ENCODE measurements around the gene ARMC6. TPM values are rescaled to one million over a fixed set of nuclear protein-coding genes. Genes with fewer than 3 reads are reported as not detected.
A peak's percentile ranks its signal among the peaks of the same experiment; 100 is the strongest.

Gene ARMC6
- total and polyA plus RNA-seq, 2 of the 13 experiments (the other 11 are each of a cell fraction or from before 2014, with no cell fraction given) = 16.2 to 36.8 TPM

DNA sequence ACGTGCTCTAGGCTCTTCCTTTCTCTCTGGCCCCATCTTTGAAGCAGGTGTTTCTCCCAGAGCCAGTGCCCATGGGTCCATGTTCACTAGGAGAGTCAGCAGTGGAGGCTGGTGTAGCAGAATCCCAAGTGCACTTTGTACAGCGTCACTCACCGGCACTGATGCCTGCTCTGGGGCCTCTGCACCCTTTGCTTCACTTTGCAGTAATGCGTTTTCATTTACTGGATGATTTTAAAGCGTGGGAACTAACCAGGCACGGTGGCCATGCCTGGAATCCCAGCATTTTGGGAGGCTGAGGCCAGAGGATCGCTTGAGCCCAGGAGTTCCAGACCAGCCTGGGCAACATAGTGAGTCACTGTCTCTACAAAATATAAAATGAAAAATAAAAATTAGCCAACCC, 61.1 kb downstream of the ARMC6 start (continued):
- TF ChIP-seq TCF7 (IDR thresholded peaks at IDR 0.05; ENCODE audit: low read depth) (no peak), RXRA (CRISPR knock-in tag; IDR thresholded peaks at IDR 0.05) (peak; percentile 38; the same call in 1 of the 2 replicates), ZNF547 (CRISPR knock-in tag; IDR thresholded peaks at IDR 0.05) (peak; percentile 45; the same call in 1 of the 2 replicates), ZZZ3 (CRISPR knock-in tag; IDR thresholded peaks at IDR 0.05; ENCODE audit: borderline replicate concordance) (no peak), ZNF367 (CRISPR knock-in tag; IDR thresholded peaks at IDR 0.05; ENCODE audit: borderline replicate concordance) (no peak), ZNF234 (CRISPR knock-in tag; conservative IDR thresholded peaks at IDR 0.05) (no peak), ZNF24 (IDR thresholded peaks at IDR 0.05) (no peak), ATF7 (IDR thresholded peaks at IDR 0.05) (no peak), ATF7 (CRISPR knock-in tag; IDR thresholded peaks at IDR 0.05) (no peak), ZNF34 (CRISPR knock-in tag; IDR thresholded peaks at IDR 0.05; ENCODE audit: borderline replicate concordance) (no peak), CBFB (CRISPR knock-in tag; IDR thresholded peaks at IDR 0.05) (no peak), U2AF2 (IDR thresholded peaks at IDR 0.05; ENCODE audit: low read depth, low read length) (no peak), HOXA3 (CRISPR knock-in tag; IDR thresholded peaks at IDR 0.05) (peak; percentile 27; the same call in 1 of the 2 replicates), ZNF569 (CRISPR knock-in tag; IDR thresholded peaks at IDR 0.05; ENCODE audit: borderline replicate concordance) (no peak), ZNF180 (CRISPR knock-in tag; IDR thresholded peaks at IDR 0.05; ENCODE audit: borderline replicate concordance, low read depth) (no peak)

DNA sequence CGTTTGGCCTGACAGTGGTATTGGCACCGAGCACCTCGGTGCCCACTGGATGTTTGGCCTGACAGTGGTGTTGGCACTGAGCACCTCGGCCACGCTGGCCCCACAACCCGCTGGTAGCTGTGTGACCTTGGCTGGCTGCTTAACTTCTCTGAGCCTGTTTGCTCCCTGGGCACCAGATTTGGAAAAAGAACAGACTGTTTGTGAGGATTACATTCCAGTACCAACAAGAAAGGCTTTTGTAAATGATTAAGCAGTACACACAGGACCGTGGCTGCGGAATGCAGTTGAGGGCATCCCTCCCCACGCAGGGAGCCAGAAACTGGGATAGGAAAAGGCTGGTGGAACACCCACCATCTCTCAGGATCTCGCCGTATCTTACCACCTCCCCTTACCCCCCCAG, 62.3 kb downstream of the ARMC6 start:
- no TSS peak for BruUV-seq (replicated peaks)
- Histone ChIP-seq H3K27me3 (ENCODE audit: control insufficient read depth in 1 of 2, insufficient read depth in 2 of 2, low read length in 2 of 2) (no peaks in the 10 kb centered on the region), H3K4me1 (ENCODE audit: insufficient read depth, low read length) (peaks cover 73% of the 10 kb centered on the region), H4K20me1 (ENCODE audit: insufficient read depth, low read length) (no peaks in the 10 kb centered on the region), H3K27ac (ENCODE audit: extremely low read length, insufficient read depth, low read length) (peak overlapping the region; percentile 99), H3K9ac (ENCODE audit: insufficient read depth, low read depth, low read length) (peak overlapping the region; percentile 35; the same call in 1 of the 2 replicates), H3K4me2 (ENCODE audit: low read depth, low read length) (peak overlapping the region; percentile 51), H3K36me3 (replicated peaks in 1 of 2; ENCODE audit: control insufficient read depth in 1 of 2, insufficient read depth in 2 of 2, low read length in 2 of 2) (no peaks in the 10 kb centered on the region), H3K79me2 (ENCODE audit: insufficient read depth, low read length) (no peaks in the 10 kb centered on the region), H3K4me3 (replicated peaks in 1 of 3; ENCODE audit: insufficient read depth in 1 of 3, low read depth in 2 of 3, low read length in 3 of 3) (peak overlapping the region in 1 of 3 experiments; percentile 34; a peak in 1 of 6 replicates), H2AFZ (ENCODE audit: low read length) (no peak overlapping the region), H3K9me3 (ENCODE audit: low read length) (no peaks in the 10 kb centered on the region)
- in situ Hi-C loops (cut with HindIII; ENCODE audit: extremely low pct_ligation_motif_present, low pct_unique_long_range_greater_than_20kb) (no loop called here), intact Hi-C loops (cut with micrococcal nuclease; ENCODE audit: unreplicated experiment) (loop anchor here (5.0 kb wide), 1 partner anchor 42 kb away; the partner anchor contains the start of gene TMEM161A)
- DNase-seq (ENCODE audit: low spot score) (peak; percentile 20), FAIRE-seq (peak; percentile 51), ATAC-seq (no peak)
- CTCF ChIA-PET (ENCODE audit: low intra/inter-chr PET ratio, low total read pairs) = no interaction called here
- POLR2A ChIA-PET = interaction anchor here (1.0 kb wide), 1 partner anchor 33 kb away, joined by 4 read pairs; the partner anchor contains the start of gene SLC25A42
- WGBS (ENCODE audit: low lambda C conversion rate) = 28% methylated on average over 11 of the region's 11 CpGs
- no peak for TF ChIP-seq MXI1 (IDR thresholded peaks at IDR 0.05; ENCODE audit: borderline replicate concordance, low read depth, low read length)
- TF ChIP-seq PCBP1 (IDR thresholded peaks at IDR 0.05; ENCODE audit: borderline replicate concordance, low read depth, low read length) = 0 out of 2 replicates have a peak, but pooled peaks have one; percentile 35
- no peak for TF ChIP-seq ZNF446 (CRISPR knock-in tag; IDR thresholded peaks at IDR 0.05)
- TF ChIP-seq ZNF768 (CRISPR knock-in tag; IDR thresholded peaks at IDR 0.05) = peak; percentile 100
- no peak for TF ChIP-seq ZNF788 (CRISPR knock-in tag; IDR thresholded peaks at IDR 0.05; ENCODE audit: borderline replicate concordance)
- TF ChIP-seq SALL1 (CRISPR knock-in tag; IDR thresholded peaks at IDR 0.05) = 0 out of 2 replicates have a peak, but pooled peaks have one; percentile 13
- TF ChIP-seq, protein P1, sequence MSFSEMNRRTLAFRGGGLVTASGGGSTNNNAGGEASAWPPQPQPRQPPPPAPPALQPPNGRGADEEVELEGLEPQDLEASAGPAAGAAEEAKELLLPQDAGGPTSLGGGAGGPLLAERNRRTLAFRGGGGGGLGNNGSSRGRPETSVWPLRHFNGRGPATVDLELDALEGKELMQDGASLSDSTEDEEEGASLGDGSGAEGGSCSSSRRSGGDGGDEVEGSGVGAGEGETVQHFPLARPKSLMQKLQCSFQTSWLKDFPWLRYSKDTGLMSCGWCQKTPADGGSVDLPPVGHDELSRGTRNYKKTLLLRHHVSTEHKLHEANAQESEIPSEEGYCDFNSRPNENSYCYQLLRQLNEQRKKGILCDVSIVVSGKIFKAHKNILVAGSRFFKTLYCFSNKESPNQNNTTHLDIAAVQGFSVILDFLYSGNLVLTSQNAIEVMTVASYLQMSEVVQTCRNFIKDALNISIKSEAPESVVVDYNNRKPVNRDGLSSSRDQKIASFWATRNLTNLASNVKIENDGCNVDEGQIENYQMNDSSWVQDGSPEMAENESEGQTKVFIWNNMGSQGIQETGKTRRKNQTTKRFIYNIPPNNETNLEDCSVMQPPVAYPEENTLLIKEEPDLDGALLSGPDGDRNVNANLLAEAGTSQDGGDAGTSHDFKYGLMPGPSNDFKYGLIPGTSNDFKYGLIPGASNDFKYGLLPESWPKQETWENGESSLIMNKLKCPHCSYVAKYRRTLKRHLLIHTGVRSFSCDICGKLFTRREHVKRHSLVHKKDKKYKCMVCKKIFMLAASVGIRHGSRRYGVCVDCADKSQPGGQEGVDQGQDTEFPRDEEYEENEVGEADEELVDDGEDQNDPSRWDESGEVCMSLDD (CRISPR knock-in tag; IDR thresholded peaks at IDR 0.05; ENCODE audit: borderline replicate concordance) = no peak
- TF ChIP-seq PPARG (CRISPR knock-in tag; conservative IDR thresholded peaks at IDR 0.05) = peak; percentile 59; the same call in 1 of the 2 replicates
- no peak for TF ChIP-seq KLF13 (CRISPR knock-in tag; IDR thresholded peaks at IDR 0.05)

Data from HepG2 (cell line).